Measurements from ENCODE around the gene TNFSF15. TPM values are rescaled to one million over a fixed set of nuclear protein-coding genes. Genes with fewer than 3 reads are reported as not detected.
A peak's percentile ranks its signal among the peaks of the same experiment; 100 is the strongest.

Gene TNFSF15
- total and polyA plus RNA-seq, 2 donors (not counting 3 experiments of a cell fraction or from before 2014, with no cell fraction given): 8.4 to 14.3 TPM

DNA sequence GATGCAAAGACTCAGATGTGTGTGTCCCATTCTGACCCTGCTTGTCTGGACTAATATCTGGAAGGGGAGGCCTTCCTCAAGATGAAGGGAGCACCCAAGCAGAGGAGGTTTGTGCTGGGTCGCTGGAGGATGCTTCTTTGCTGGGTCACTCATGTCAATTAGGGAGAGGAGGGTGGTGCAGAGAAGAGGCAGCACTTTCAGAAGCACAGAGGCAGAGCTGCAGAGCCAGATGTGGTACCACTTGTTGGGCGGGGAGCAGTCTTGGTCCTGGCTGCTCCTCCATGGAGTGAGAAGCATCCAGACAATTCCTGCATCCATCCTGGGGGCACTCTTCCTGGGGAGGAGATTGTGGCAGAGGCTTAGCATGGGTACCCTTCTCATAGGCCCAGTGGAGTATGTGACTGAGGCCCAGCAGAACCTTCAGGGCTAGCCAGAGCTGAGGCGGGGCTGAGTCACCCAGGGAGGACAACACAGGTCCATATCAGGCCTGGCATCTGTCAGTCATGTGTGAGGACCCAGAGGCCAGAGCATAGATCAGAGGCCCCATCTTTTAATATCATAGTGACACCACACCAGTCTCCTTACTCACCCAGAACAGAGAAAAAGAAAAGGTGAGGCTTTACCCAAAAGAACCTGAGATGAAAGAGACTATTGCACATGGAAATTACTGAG, 59.8 kb downstream of the TNFSF15 start:
- DNase-seq (ENCODE audit: low read depth, low spot score) (no peak), FAIRE-seq (no peak)
- Histone ChIP-seq H3K27me3 (ENCODE audit: control insufficient read depth in 2 of 2, insufficient read depth in 2 of 2, low read length in 2 of 2) (no peaks in the 10 kb centered on the region), H3K4me2 (ENCODE audit: insufficient read depth, low read length) (no peak overlapping the region), H3K9ac (replicated peaks; ENCODE audit: extremely low read depth, insufficient read depth, low read length) (no peak overlapping the region), H2AFZ (ENCODE audit: low read depth, low read length) (peak overlapping the region; percentile 49), H3K9me1 (replicated peaks; ENCODE audit: control insufficient read depth, extremely low read depth, insufficient read depth, low read length) (no peaks in the 10 kb centered on the region), H3K9me3 (replicated peaks; ENCODE audit: control insufficient read depth, insufficient read depth, low read length) (no peaks in the 10 kb centered on the region), H3K36me3 (ENCODE audit: control insufficient read depth in 2 of 2, extremely low read depth in 1 of 2, insufficient read depth in 2 of 2, low read length in 2 of 2) (no peaks in the 10 kb centered on the region), H3K4me3 (replicated peaks in 1 of 3; ENCODE audit: insufficient read depth in 1 of 3, low read depth in 1 of 3, low read length in 3 of 3) (no peak overlapping the region), H3K4me1 (ENCODE audit: control insufficient read depth, extremely low read depth, insufficient read depth, low read length) (peaks cover 9% of the 10 kb centered on the region), H4K20me1 (replicated peaks; ENCODE audit: control insufficient read depth, extremely low read depth, insufficient read depth, low read length) (no peaks in the 10 kb centered on the region), H3K79me2 (ENCODE audit: control insufficient read depth, insufficient read depth, low read length) (no peaks in the 10 kb centered on the region), H3K27ac (ENCODE audit: insufficient read depth, low read depth, low read length) (peak overlapping the region; percentile 12)
- dilution Hi-C loops (cut with MboI; ENCODE audit: extremely low pct_ligation_motif_present, low sequenced_read_pairs): no loop called here
- no TSS peak for BruUV-seq (replicated peaks)
- POLR2A ChIA-PET: no interaction called here
- intact Hi-C loops (cut with micrococcal nuclease): loop anchor here (1.0 kb wide), 2 partner anchors 33 to 147 kb away; no protein-coding TSS in a partner anchor
- TF ChIP-seq FOS (IDR thresholded peaks at IDR 0.05; ENCODE audit: borderline replicate concordance, insufficient read depth, low read length): no peak
- TF ChIP-seq GATA2 (IDR thresholded peaks at IDR 0.05; ENCODE audit: insufficient read depth, insufficient read length, low read depth, low read length): peak; percentile 28
- TF ChIP-seq JUN (IDR thresholded peaks at IDR 0.05; ENCODE audit: borderline replicate concordance, insufficient read depth, insufficient read length, low read depth): no peak
- CTCF ChIA-PET: interaction anchor here (1.3 to 3.1 kb wide), 3 partner anchors 67 to 165 kb away, joined by 3 to 16 read pairs (median 4); no protein-coding TSS in a partner anchor

DNA sequence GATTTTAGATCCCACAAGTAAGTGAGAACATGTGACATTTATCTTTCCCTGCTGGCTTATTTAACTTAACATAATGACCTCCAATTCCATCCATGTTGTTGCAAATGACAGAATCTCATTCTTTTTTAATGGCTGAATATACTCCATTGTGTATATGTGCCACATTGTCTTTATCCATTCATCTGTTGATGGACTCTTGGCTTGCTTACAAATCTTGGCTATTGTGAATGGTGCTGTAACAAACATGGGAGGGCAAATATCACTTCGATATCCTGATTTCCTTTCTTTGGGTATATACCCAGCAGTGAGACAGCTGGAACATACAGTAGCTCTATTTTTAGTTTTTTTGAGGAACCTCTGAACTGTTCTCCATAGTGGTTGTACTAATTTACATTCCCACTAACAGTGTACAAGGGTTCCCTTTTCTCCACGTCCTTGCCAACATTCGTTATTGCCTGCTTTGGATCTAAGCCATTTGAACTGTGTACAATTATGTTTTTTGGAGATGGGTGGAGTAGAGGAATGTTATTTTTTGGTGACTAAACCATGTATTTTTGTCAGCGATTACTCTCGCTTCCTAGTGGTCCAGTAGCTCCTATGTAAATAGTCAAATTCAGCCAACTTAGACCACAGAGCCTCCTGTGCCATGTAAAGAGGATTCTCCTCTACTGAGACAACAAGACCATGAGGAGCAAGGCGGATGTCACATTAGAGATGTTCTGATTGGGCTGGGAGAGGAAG, 60.6 kb downstream of the TNFSF15 start:
- DNase-seq (ENCODE audit: low read depth, low spot score) (peak; percentile 68), FAIRE-seq (peak; percentile 70)
- dilution Hi-C loops (cut with MboI; ENCODE audit: extremely low pct_ligation_motif_present, low sequenced_read_pairs): no loop called here
- Histone ChIP-seq H2AFZ (ENCODE audit: low read depth, low read length) (peak overlapping the region; percentile 49), H3K27me3 (ENCODE audit: control insufficient read depth in 2 of 2, insufficient read depth in 2 of 2, low read length in 2 of 2) (no peaks in the 10 kb centered on the region), H3K36me3 (ENCODE audit: control insufficient read depth in 2 of 2, extremely low read depth in 1 of 2, insufficient read depth in 2 of 2, low read length in 2 of 2) (no peaks in the 10 kb centered on the region), H3K9me1 (replicated peaks; ENCODE audit: control insufficient read depth, extremely low read depth, insufficient read depth, low read length) (no peaks in the 10 kb centered on the region), H3K79me2 (ENCODE audit: control insufficient read depth, insufficient read depth, low read length) (no peaks in the 10 kb centered on the region), H3K4me1 (ENCODE audit: control insufficient read depth, extremely low read depth, insufficient read depth, low read length) (peaks cover 9% of the 10 kb centered on the region), H3K4me2 (ENCODE audit: insufficient read depth, low read length) (no peak overlapping the region), H3K27ac (ENCODE audit: insufficient read depth, low read depth, low read length) (peak overlapping the region; percentile 12), H3K9ac (replicated peaks; ENCODE audit: extremely low read depth, insufficient read depth, low read length) (no peak overlapping the region), H4K20me1 (replicated peaks; ENCODE audit: control insufficient read depth, extremely low read depth, insufficient read depth, low read length) (no peaks in the 10 kb centered on the region), H3K9me3 (replicated peaks; ENCODE audit: control insufficient read depth, insufficient read depth, low read length) (no peaks in the 10 kb centered on the region), H3K4me3 (replicated peaks in 1 of 3; ENCODE audit: insufficient read depth in 1 of 3, low read depth in 1 of 3, low read length in 3 of 3) (no peak overlapping the region)
- no peak for TF ChIP-seq JUN (IDR thresholded peaks at IDR 0.05; ENCODE audit: borderline replicate concordance, insufficient read depth, insufficient read length, low read depth)
- POLR2A ChIA-PET: no interaction called here
- no TSS peak for BruUV-seq (replicated peaks)
- intact Hi-C loops (cut with micrococcal nuclease): loop anchor here (1.0 kb wide), 2 partner anchors 34 to 148 kb away; no protein-coding TSS in a partner anchor
- CTCF ChIA-PET: interaction anchor here (1.3 to 3.1 kb wide), 3 partner anchors 66 to 166 kb away, joined by 3 to 16 read pairs (median 4); no protein-coding TSS in a partner anchor
